Omental fat pad (tissue), 4 donors: ENCODE results near the gene PER3. TPM values are rescaled to one million over a fixed set of nuclear protein-coding genes. Genes with fewer than 3 reads are reported as not detected.

ENCODE experiments used
- ATAC-seq: fragments of 150-250 bp; one replicate; pipeline ENCODE4 v1.9.1; 2016; ENCODE audit warnings: mild to moderate bottlenecking, moderate library complexity; ENCODE audit not compliant: low FRiP score
- DNase-seq: peaks from one replicate; pipeline ENCODE4 v3.0.0-alpha.2; 2019; ENCODE audit warnings: low spot score
- CTCF ChIP-seq, 3 donors: fragments of 450-650 bp; IDR thresholded peaks; one replicate each; pipeline ENCODE4 v1.5.1; 2016 to 2017; ENCODE audit warnings: antibody characterized with exemption in 3 of 3, mild to moderate bottlenecking in 3 of 3, moderate library complexity in 2 of 3
- total RNA-seq, 4 donors: library from RNA; depleted of rRNA; stranded (reverse); fragments of >200 nt; gene quantifications; one replicate each; pipeline ENCODE4 v1.1.0, GENCODE V29; 2016

PER3 gene
- total RNA-seq, 4 donors from 2014 or later: 8.6 to 13.9 (median 12.2) TPM

GRCh38 chr1:7809742-7810141 lies 25.7 kb downstream of the PER3 start:
- ATAC-seq (no peak), DNase-seq (no peak)
- no peak for TF ChIP-seq CTCF (IDR thresholded peaks at IDR 0.05)

GRCh38 chr1:7810395-7810794 lies 26.3 kb downstream of the PER3 start:
- ATAC-seq (no peak), DNase-seq (no peak)
- no peak for TF ChIP-seq CTCF (IDR thresholded peaks at IDR 0.05)

GRCh38 chr1:7811476-7811875 lies 27.4 kb downstream of the PER3 start:
- ATAC-seq (no peak), DNase-seq (no peak)
- TF ChIP-seq CTCF (IDR thresholded peaks at IDR 0.05): no peak

GRCh38 chr1:7813677-7814373 lies 29.7 kb downstream of the PER3 start:
- no peak for TF ChIP-seq CTCF (IDR thresholded peaks at IDR 0.05)
- DNase-seq: no peak
- ATAC-seq: no peak

GRCh38 chr1:7821282-7821681 lies 37.2 kb downstream of the PER3 start:
- TF ChIP-seq CTCF (IDR thresholded peaks at IDR 0.05): no peak
- DNase-seq (no peak), ATAC-seq (no peak)

- ATAC-seq (no peak), DNase-seq (no peak)
- no peak for TF ChIP-seq CTCF (IDR thresholded peaks at IDR 0.05)
These were observed 40.6 kb downstream of the PER3 start for GRCh38 chr1:7824701-7825100.

GRCh38 chr1:7826363-7826762 lies 42.3 kb downstream of the PER3 start:
- ATAC-seq (no peak), DNase-seq (no peak)
- no peak for TF ChIP-seq CTCF (IDR thresholded peaks at IDR 0.05)
